T-helper 17 cell (primary cell): ENCODE measurements around the gene KLF15. TPM values are rescaled to one million over a fixed set of nuclear protein-coding genes. Genes with fewer than 3 reads are reported as not detected.

Source experiments
- ATAC-seq: fragments of 150-1000 bp; cut with Tn5 transposase; 2 replicates; pipeline ENCODE4 v1.10.0; 2021; ENCODE audit warnings: mild to moderate bottlenecking, moderate library complexity
- DNase-seq, 3 donors: peaks; one replicate each; pipeline versions ENCODE4 v3.0.0 to v3.0.0-alpha.2; 2020 to 2021
- H3K9me3 ChIP-seq: one replicate; pipeline ENCODE4 v1.7.0; 2013; ENCODE audit warnings: low read length, mild to moderate bottlenecking; ENCODE audit not compliant: control insufficient read depth, poor library complexity, severe bottlenecking
- H3K27ac Mint-ChIP-seq: one replicate; pipeline ENCODE4 v1.8.0; 2022; ENCODE audit warnings: mild to moderate bottlenecking, moderate library complexity, mixed read lengths
- H3K27me3 Mint-ChIP-seq: one replicate; pipeline ENCODE4 v1.8.0; 2022; ENCODE audit warnings: mixed read lengths
- H3K36me3 Mint-ChIP-seq: one replicate; pipeline ENCODE4 v1.8.0; 2022; ENCODE audit warnings: low read depth, mixed read lengths
- H3K4me1 Mint-ChIP-seq: one replicate; pipeline ENCODE4 v1.8.0; 2022; ENCODE audit warnings: mild to moderate bottlenecking, mixed read lengths
- H3K4me3 Mint-ChIP-seq: one replicate; pipeline ENCODE4 v1.8.0; 2022; ENCODE audit warnings: mild to moderate bottlenecking, moderate library complexity, mixed read lengths
- total RNA-seq, 4 donors: library from RNA in 2 of 4; stranded (reverse) in 2 of 4; gene quantifications; one replicate each; pipeline ENCODE4 v1.2.3 and lab custom pipeline; 2022 to 2026

Gene KLF15
- total RNA-seq, 2 donors from 2014 or later = 0.39 TPM; not detected in 1

- Mint-ChIP-seq H3K4me3 (no peak overlapping the region), H3K36me3 (peaks cover 8% of the 10 kb centered on the region), H3K4me1 (peaks cover 8% of the 10 kb centered on the region), H3K27ac (no peak overlapping the region), H3K27me3 (peaks cover 16% of the 10 kb centered on the region)
- peak in 2 of 3 donors; percentile 3 for DNase-seq
- no peak for ATAC-seq
- no peaks in the 10 kb centered on the region for H3K9me3 ChIP-seq
These were observed 4.4 kb downstream of the KLF15 start for GRCh38 chr3:126352476-126353454.

- ATAC-seq = no peak
- no peaks in the 10 kb centered on the region for H3K9me3 ChIP-seq
- DNase-seq = peak in 1 of 3 donors; percentile 5
- H3K27ac Mint-ChIP-seq = no peak overlapping the region
- H3K27me3 Mint-ChIP-seq = peaks cover 13% of the 10 kb centered on the region
- H3K36me3 Mint-ChIP-seq = peaks cover 8% of the 10 kb centered on the region
- no peak overlapping the region for H3K4me3 Mint-ChIP-seq
- peaks cover 4% of the 10 kb centered on the region for H3K4me1 Mint-ChIP-seq
These were observed 5.3 kb downstream of the KLF15 start for GRCh38 chr3:126351771-126352475.

- no peak overlapping the region for H3K27ac Mint-ChIP-seq
- peaks cover 6% of the 10 kb centered on the region for H3K36me3 Mint-ChIP-seq
- no peak for ATAC-seq
- H3K27me3 Mint-ChIP-seq = peaks cover 10% of the 10 kb centered on the region
- H3K4me1 Mint-ChIP-seq = peaks cover 2% of the 10 kb centered on the region
- no peaks in the 10 kb centered on the region for H3K9me3 ChIP-seq
- no peak overlapping the region for H3K4me3 Mint-ChIP-seq
- peak in 1 of 3 donors; percentile 3 for DNase-seq
These were observed 6.0 kb downstream of the KLF15 start for GRCh38 chr3:126351086-126351770.

GRCh38 chr3:126350502-126351085 is 6.6 kb downstream of the KLF15 start:
- Mint-ChIP-seq H3K36me3 (peaks cover 4% of the 10 kb centered on the region), H3K27ac (peak overlapping the region; percentile 19), H3K27me3 (peaks cover 5% of the 10 kb centered on the region), H3K4me1 (no peaks in the 10 kb centered on the region), H3K4me3 (no peak overlapping the region)
- H3K9me3 ChIP-seq = no peaks in the 10 kb centered on the region
- ATAC-seq (no peak), DNase-seq (peak in 1 of 3 donors; percentile 1)

DNA sequence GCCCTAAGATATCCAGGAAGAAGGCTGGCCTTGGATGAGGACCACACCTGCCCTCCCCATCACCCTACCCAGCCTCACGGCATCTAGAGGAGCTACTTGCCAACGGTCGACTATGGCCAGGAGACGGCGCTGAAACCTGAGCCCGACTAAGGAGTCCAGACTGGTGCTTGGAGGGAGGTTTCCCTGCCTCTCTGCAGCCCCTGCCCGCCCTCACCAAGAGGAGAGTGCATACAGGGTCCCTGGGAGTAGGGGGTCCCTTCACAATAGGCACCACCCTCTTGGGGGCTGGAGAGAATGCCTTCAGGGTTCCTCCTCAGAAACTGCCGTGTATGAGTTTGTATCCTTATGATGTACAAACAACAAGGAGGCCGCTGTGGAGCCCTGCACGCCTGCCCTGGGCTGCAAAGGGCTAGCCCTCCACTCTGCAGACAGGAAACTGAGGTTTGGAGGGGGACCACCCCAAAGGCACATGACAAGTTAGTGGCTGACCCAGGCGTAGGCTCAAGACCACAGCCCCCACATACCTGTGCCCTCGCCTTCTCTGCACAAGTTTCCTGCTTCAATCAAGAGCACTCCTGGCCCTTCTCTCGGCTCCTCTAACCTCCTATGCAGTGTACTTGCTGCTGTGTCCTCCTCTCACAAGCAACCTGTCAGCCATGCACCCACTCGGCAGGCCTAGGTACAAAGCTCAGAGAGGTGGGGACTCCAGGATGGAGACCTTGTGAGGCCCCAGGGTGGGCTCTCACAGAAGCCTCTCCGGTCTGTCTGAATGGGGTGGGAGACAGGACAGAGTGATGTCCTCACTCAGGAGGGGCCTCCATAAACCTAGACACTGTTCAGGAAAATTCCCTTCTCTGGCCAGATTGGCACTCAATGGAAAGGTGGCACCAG is 7.4 kb downstream of the KLF15 start:
- H3K27me3 Mint-ChIP-seq = no peaks in the 10 kb centered on the region
- no peak overlapping the region for H3K4me3 Mint-ChIP-seq
- no peak for ATAC-seq
- peak overlapping the region; percentile 19 for H3K27ac Mint-ChIP-seq
- H3K4me1 Mint-ChIP-seq = no peaks in the 10 kb centered on the region
- no peak for DNase-seq
- no peaks in the 10 kb centered on the region for H3K36me3 Mint-ChIP-seq
- H3K9me3 ChIP-seq = no peaks in the 10 kb centered on the region

DNA sequence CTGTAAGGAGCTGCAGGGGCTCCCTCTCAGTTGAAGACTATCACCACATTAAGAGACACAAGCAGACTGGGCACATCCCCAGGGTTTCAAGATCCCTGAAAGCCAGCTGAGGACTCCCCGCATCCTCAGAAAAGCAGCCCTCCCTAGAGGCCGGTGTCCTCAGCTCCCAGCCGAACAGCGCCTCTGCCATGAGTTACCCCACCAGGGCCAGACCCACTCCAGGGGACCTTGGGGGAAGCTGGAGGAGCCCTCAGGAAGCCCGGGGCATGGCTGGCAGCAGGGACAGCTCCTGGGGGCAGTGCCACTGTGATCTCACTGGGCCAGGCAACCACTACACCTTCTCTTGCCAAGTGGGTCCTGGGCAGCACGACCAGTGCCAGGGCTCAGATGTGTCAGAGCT is 8.1 kb downstream of the KLF15 start:
- ATAC-seq = no peak
- no peaks in the 10 kb centered on the region for H3K4me1 Mint-ChIP-seq
- H3K27ac Mint-ChIP-seq = no peak overlapping the region
- H3K4me3 Mint-ChIP-seq = no peak overlapping the region
- H3K36me3 Mint-ChIP-seq = no peaks in the 10 kb centered on the region
- DNase-seq = no peak
- H3K27me3 Mint-ChIP-seq = no peaks in the 10 kb centered on the region
- no peaks in the 10 kb centered on the region for H3K9me3 ChIP-seq

- no peaks in the 10 kb centered on the region for H3K9me3 ChIP-seq
- H3K4me3 Mint-ChIP-seq = no peak overlapping the region
- no peaks in the 10 kb centered on the region for H3K27me3 Mint-ChIP-seq
- ATAC-seq (no peak), DNase-seq (no peak)
- H3K36me3 Mint-ChIP-seq = no peaks in the 10 kb centered on the region
- no peak overlapping the region for H3K27ac Mint-ChIP-seq
- no peaks in the 10 kb centered on the region for H3K4me1 Mint-ChIP-seq
These were observed 8.8 kb downstream of the KLF15 start for GRCh38 chr3:126348308-126348920.

GRCh38 chr3:126347543-126348161 is 9.6 kb downstream of the KLF15 start:
- no peak overlapping the region for H3K27ac Mint-ChIP-seq
- H3K36me3 Mint-ChIP-seq = no peaks in the 10 kb centered on the region
- ATAC-seq (no peak), DNase-seq (no peak)
- no peaks in the 10 kb centered on the region for H3K4me1 Mint-ChIP-seq
- H3K27me3 Mint-ChIP-seq = no peaks in the 10 kb centered on the region
- H3K4me3 Mint-ChIP-seq = no peak overlapping the region
- no peaks in the 10 kb centered on the region for H3K9me3 ChIP-seq

GRCh38 chr3:126346466-126346865 is 10.7 kb downstream of the KLF15 start:
- Mint-ChIP-seq H3K4me3 (no peak overlapping the region), H3K4me1 (no peaks in the 10 kb centered on the region), H3K27me3 (peaks cover 6% of the 10 kb centered on the region), H3K27ac (no peak overlapping the region), H3K36me3 (no peaks in the 10 kb centered on the region)
- DNase-seq (peak in 1 of 3 donors; percentile 1), ATAC-seq (no peak)
- no peaks in the 10 kb centered on the region for H3K9me3 ChIP-seq

DNA sequence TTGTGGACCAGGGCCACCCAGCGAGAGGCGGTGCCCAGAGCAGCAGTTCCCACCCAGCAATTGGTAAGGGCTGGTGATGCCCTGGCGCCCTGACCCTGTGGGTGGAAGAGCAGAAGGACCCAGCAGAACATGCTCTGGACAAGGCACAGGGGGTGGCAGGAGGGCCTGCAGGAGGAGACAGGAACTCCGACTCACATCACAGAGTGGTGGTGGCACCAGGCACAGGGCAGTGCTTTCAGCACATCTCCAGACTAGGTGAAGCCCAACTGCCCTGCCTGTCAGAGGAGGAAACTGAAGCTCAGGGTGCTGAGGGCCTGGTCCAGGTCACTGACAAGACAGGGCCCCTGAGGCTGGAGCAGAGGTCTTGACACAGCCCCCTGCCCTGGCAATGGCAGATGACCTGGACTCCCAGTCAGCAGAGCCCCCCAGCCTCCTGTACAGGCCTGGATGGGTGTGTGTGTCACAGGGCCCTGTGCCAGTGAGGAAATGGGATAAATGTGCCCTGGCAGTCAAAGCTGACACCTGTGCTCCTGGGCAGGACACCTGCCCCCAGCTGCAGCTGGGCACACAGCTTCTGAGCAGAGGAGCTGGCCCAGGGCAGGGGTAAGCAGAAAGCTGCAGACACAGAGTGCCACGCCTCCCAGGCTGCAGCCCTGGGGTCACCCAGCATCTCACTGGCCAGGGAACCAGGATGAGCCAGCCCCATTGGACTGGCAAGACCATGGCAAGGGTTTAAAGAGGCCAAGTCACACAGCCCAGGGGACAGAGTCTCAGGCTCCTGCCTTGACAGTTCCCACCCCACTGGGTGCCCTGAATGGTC is 11.4 kb downstream of the KLF15 start:
- no peaks in the 10 kb centered on the region for H3K36me3 Mint-ChIP-seq
- no peak overlapping the region for H3K27ac Mint-ChIP-seq
- H3K4me3 Mint-ChIP-seq = no peak overlapping the region
- ATAC-seq = no peak
- no peaks in the 10 kb centered on the region for H3K9me3 ChIP-seq
- H3K4me1 Mint-ChIP-seq = no peaks in the 10 kb centered on the region
- peak in 1 of 3 donors; percentile 7 for DNase-seq
- peaks cover 13% of the 10 kb centered on the region for H3K27me3 Mint-ChIP-seq

- Mint-ChIP-seq H3K27me3 (peaks cover 17% of the 10 kb centered on the region), H3K4me1 (no peaks in the 10 kb centered on the region), H3K27ac (no peak overlapping the region), H3K4me3 (no peak overlapping the region), H3K36me3 (no peaks in the 10 kb centered on the region)
- ATAC-seq = no peak
- no peak for DNase-seq
- no peaks in the 10 kb centered on the region for H3K9me3 ChIP-seq
These were observed 12.0 kb downstream of the KLF15 start for GRCh38 chr3:126345231-126345630.
